ENCODE results near the gene LHFPL5. TPM values are rescaled to one million over a fixed set of nuclear protein-coding genes. Genes with fewer than 3 reads are reported as not detected.

The LHFPL5 gene
- total RNA-seq, 1 donor from 2014 or later: not detected

DNA sequence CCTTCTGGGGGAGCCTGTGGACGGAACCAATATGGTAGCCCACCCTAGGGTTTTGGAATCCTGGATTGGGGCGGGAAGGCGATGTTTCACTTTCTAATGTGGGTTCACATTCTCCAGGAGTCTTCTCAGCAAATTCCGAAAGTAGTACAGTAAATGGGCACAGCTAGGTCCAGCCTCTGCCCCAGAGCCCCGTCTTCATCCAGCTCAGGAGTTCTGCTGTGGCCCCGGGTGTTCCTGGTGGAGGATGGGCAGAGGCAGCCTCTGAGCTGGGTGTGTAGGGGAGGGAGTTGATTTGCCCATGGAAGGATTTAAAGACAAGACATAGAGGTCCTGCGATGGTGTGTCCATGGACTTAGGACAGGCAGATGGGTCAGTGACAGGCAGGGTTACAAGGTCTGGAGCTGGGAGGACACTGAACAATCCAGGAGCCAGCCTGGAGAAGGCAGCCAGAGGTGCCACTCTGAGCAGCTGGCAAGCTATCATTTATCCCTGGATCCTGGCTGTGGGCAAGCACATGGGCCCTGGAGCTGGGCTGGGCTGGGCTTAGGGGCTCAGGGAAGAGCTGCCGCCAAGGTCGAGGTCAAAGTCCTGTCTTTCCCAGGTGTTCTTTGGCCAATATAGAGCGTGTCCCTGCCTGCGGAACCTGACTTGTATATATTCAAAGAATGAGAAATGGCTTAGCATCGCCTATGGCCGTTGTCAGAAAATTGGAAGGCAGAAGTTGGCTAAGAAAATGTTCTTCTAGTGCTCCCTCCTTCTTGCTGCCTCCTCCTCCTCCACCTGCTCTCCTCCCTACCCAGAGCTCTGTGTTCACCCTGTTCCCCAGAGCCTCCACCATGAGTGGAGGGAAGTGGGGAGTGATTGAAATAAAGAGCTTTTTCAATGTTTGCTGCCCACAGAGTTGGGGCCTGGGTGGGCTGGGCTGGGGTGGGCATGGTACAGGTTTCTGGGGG, 17.6 kb upstream of the LHFPL5 start:
- intact Hi-C loops (cut with micrococcal nuclease): no loop called here
- no peak for ATAC-seq
- no peak for DNase-seq

DNA sequence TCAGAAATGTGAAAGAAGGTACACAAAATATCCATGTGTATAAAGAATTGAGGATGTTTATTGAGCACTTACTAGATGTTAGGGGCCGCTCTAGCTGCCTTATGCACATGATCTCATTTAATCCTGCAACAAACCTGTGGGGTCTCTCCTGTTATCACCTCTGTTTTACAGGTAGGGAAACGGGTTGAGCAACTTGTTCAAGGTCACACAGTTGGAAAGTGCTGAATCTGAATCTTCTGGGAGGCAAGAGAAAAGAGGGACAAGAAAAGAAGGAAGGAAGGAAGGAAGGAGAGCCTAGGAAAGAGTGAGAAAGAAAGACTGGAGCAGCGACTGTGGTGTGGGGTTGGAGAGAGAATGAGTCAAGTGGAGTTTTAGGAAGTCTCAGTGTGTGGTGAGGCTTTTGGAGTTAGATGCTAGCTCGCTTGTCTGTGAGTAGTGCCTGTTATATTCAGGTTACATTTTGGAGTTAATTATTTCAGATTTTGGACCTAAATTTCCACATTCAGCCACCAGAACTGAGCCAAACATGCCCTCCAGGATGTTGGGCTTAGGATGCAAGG, 16.6 kb upstream of the LHFPL5 start:
- ATAC-seq (no peak), DNase-seq (no peak)
- intact Hi-C loops (cut with micrococcal nuclease): no loop called here

DNA sequence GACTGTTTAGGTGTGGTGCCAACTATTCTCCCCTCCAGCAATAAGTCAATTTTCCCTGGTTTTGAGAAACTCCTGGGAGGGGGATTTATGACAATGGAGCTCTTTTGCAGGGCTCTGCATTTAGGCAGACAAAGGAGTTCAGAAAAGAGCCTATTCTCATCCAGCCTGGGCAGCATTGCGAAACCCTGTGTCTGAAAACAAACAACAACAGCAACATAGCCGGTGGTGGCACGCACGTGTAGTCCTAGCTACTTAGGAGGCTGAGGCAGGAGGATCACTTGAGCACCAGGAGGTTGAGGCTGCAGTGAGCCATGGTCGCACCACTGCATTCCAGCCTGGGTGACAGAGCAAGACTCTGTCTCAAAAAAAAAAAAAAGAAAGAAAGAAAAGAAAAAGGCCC, 14.5 kb upstream of the LHFPL5 start:
- no peak for DNase-seq
- no peak for ATAC-seq
- intact Hi-C loops (cut with micrococcal nuclease): no loop called here

DNA sequence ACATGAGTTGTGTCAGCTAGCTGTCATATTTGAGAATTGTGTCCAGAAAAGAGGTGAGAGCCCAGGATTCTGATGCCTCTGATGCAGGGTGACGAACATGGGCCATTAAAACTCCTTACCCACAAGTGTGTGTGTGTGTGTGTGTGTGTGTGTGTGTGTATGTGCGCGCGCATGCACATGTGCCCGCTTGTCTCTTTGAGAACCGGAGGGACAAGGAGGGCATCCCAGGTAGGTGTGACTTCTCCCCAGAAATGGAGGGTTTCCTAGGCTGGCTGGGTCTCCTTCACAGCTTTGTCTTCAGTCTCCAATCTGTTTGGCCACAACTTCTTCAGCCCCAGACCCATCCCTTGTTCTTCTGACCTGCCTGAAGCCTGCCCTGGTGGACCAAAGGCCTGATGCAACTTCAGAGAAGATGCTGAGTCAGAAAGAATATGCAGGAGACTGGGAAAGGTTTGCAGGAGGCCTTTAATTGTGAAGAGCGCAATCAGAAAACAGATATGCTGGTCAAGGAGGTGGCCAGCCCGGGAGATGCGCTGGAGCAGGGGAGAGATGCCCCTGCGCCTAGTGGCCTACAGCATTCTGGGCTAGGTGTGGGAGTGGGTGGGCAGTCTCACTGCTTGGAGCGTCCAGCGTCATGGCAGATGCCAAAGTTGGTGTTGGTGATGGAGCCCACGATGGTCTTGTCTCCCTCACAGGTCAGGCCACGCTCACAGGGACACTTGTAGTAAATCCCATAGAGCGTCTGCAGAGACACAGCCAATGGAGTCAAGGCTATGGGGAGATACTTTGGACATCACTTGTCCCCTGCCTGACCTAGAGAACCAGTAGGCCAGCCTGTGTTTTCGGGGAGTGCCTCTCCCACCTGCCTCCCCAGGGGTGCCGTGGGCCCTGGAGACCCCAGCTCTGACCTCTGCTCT, 10.4 kb upstream of the LHFPL5 start:
- DNase-seq (no peak), ATAC-seq (no peak)
- intact Hi-C loops (cut with micrococcal nuclease): no loop called here

DNA sequence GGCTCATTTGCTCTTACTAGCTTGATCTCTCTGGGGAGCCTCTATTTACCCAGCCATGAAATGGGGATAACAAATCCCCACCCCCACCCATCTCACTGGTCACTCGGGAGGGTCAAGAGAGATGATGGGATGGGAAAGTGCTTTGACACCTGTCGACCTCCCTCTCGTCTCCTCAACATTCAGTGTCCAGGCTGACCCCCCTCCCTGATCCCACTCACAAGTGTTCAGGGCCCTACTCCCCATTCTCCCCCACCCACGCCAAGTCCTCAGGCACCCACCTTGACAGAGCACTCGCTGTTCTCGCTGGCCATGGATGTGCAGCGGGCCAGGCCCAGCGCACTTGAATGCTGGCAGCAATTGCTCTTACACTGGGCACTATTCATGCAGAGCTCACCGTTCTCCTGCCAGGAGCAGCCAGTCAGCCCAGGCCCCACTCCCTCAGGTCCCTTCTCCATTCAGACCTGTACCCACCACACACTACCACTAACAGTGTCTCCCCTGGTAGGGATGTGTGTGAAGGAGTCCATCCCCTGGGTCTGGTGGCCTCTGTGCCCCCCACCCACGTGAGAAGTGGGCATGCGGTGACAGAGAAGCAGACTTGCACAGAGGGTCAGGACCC, 9.6 kb upstream of the LHFPL5 start:
- intact Hi-C loops (cut with micrococcal nuclease): no loop called here
- DNase-seq: no peak
- no peak for ATAC-seq

DNA sequence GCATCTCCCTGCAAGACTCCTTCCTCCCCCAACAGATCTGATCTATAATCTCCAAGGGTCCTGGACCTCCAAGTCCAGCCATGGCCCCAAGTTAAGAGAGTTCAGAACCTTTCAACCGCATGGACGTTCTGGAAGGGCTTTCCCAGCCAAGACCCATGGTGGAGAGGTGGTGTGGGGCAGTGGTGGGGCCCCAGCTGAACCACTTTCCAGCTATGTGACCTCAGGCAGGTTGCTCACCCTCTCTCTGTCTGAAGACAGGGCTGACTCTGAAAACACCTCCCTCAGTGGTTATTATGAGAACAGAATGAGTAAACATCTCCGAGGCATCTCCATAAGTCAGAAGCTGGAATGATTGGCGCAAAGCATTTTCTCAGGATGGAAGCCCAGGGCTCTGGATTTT, 8.9 kb upstream of the LHFPL5 start:
- ATAC-seq (no peak), DNase-seq (no peak)
- intact Hi-C loops (cut with micrococcal nuclease): no loop called here

DNA sequence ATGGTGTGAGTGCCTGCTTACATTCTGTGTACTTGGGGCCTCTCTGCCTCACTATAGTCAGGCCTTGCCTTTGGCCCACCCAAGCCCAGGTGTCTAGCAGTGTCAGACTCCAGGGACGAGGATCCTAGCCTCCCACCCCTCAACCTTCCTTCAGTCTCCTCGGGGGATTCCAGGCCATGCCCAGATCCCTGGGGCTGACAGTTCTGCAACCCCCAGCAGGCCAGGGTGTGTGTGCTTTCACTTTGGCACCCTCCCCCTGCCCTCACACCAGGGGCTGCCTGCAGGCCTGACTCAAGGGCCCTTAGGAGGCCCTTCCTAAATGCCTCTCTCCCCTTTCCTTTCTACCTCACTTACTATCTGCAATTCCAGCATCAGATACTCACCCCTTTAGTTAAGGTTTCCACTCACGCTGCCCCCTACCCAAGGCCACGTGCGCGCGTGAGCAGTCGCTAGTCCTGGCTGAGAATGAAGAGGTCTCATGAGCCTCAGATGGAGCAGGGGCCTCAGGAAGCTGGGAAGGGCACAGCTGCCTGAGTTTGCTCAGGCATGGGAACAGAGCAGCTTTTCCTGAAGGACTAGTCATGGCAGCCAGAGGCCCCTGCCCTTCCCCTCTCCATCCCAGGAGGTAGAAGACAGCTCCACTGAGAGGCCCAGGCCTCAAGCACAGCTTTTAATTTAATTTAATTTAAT, 7.2 kb upstream of the LHFPL5 start:
- intact Hi-C loops (cut with micrococcal nuclease): no loop called here
- ATAC-seq (peak; percentile 31), DNase-seq (no peak)

DNA sequence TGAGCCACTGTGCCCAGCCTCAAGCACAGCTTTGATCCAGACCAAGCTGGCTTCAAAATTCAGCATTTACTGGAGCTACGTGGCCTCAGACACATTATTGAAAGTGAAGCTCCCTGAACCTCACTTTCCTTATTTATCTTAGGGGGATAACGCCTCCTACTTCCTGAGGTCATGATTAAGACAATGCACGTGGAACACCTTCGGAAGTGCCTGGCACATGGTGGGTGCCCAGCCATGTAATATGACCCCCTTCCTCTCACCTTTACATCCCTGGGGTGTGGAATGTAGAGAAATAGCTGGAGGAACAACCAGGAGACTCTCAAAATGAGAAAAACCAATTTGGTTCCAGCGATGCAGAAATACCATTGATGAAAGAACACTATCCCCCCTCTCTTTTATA, 6.4 kb upstream of the LHFPL5 start:
- intact Hi-C loops (cut with micrococcal nuclease): no loop called here
- no peak for DNase-seq
- no peak for ATAC-seq

DNA sequence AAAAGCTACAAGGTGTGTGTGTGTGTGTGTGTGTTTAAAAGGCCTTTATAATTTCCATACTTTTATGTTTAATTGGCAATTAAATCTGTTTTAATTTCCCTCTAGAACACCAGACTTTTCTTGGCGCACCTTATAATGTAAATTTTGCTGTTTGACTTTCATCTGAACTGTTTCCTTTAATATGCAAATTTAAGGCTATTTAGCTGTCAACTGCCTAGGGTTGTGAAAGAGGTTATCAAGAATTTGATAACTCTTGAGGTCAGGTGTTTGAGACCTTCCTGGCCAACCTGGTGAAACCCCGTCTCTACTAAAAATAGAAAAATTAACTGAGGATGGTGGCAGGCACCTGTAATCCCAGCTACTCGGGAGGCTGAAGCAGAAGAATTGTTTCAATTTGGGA, 4.0 kb upstream of the LHFPL5 start:
- no peak for ATAC-seq
- DNase-seq: no peak
- intact Hi-C loops (cut with micrococcal nuclease): no loop called here

DNA sequence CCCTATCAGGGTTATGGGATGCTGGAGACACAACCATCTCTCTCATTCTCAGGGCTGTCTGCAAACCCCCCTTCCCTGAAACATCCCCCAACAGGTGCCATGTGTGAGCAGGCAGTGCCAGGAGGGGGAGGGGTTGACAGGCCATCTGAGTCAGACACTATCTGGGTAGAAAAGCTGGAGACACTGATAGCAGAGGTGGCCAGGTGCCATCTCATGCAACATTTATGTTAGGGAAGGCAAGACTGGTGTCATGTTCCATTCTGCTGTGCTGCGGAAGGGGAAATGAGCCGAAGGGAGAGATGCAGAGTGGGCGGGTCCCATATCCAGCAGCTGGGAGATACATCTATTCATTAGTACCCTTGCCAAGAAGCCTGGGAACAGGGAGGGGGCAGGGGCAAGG, 3.5 kb downstream of the LHFPL5 start:
- ATAC-seq (no peak), DNase-seq (no peak)
- intact Hi-C loops (cut with micrococcal nuclease): no loop called here

DNA sequence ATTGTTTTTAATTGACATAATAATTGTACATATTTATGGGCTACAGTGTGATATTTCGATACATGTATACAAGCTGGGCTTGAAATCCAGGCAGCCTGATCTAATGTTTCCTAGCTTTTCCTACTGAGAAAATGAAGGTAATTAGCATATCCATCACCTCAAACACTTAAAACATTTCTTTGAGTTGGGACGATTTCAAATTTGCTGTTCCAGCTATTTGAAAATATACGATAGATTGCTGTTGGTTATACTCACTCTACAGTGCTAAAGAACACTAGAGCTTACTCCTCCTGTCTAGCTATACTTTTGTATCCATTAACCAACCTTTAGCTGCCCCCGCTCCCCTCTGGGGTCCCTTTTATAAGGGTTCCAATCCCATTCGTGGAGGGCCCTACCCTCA, 4.7 kb downstream of the LHFPL5 start:
- DNase-seq: no peak
- intact Hi-C loops (cut with micrococcal nuclease): no loop called here
- ATAC-seq: no peak

DNA sequence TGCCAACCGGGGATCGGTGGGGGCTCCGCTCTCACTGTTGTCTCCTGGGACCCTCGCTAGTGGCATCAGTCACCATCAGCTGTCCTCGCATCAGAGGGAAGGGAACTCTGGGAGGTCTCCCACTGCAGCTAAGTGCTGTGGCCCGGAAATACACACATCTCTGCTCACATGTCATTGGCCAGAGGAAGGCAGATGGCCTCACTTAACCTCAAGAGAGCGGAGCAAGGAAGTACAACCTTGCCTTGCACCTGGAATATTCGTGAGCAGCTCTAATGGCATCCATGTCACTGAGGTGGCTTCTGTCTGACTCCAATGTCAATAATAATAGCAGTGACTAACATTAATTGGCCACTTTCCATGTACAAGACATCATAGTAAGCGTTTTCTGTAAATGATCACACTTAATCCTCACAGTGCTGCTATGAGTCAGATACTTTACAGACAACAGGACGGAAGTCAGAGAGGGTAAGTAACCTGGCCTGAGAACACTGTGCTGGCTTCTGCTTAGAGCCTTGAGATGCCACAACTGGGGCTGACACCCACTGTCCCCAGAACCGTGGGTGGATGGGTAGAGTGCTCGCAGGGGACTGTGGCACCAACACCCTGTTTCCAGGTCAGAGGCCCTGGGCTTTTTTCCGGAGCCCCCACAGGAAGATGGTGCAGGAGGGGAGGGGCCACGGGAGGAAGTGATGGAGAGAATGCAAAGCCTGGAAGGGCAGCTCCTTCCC, 6.0 kb downstream of the LHFPL5 start:
- ATAC-seq (no peak), DNase-seq (no peak)
- intact Hi-C loops (cut with micrococcal nuclease): no loop called here

DNA sequence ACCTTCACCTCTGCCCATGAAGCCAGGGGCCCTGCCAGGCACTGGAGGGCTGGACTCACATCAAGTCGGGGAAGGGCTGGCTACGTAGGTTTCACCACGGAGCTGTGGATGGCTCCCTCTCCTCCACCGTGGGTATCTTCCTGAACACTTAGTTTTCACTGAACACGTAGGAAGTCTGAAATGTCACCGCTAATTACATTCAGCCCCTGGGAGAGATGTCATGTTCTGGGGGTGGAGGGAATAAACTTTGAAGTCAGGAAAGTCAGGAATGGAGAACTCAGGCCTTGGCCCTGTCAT, 6.5 kb downstream of the LHFPL5 start:
- intact Hi-C loops (cut with micrococcal nuclease): no loop called here
- DNase-seq (no peak), ATAC-seq (no peak)

DNA sequence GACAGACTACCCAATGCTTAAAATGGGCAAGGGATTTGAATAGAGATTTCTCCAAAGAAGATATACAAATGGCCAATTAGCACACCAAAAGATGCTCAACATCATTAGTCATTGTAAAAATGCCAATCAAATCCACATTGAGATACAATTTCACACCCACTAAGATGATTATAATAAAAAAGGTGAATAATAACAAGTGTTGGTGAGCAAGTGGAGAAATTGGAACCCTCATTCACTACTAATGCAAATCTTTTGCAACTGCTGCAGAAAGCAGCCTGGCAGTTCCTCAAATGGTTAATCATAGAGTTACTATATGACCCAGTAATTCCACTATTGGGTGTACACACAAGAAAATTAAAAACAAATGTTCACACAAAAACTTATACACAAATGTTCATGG, 12.4 kb downstream of the LHFPL5 start:
- intact Hi-C loops (cut with micrococcal nuclease): no loop called here
- no peak for ATAC-seq
- DNase-seq: no peak

DNA sequence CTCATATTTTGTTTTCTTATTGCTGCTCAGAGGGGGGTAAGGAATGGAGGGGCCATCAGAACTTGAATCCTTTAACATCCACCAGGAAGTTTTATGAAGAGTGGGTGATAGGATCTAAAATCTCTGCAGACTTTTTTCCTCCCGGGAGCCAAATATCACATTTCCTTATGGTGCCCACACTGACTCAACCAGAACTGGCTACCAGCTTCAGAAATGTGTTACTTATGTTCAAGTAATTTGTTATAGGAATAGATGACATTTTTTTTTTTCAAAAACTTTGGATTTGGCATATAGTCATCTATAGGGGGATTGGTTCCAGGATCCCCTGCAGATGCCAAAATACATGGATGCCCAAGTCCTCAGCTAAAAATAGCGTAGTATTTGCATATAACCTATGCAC, 18.4 kb downstream of the LHFPL5 start:
- ATAC-seq (no peak), DNase-seq (no peak)
- intact Hi-C loops (cut with micrococcal nuclease): no loop called here

DNA sequence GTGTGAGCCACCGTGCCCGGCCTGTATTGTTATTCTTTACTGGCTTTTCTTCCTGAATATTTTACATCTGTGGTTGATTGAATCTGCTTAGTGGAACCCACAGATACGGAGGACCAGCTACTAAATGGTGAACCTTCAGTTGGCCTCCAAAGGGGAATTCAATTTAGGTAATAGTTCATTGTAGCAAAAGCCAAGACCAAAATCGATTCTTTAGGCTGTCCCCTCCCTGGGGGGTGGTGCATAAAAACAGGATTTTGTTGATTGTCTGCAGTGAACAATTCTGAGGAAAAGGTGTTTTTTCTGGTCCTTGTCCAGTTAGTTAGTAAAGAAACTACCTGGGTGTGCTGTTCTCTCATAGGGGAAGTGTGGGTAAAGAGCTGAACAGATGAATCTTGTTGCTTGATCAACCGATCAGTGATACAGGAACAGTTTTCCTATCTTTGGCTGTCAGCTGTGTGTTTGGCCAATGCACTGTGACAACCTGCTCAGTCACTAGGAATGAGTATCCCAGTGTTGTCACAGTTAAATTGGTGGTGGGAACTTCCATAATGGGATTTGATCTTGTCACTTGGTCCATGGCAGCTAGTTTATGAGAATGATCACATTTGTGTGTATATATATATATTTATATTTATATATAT, 19.5 kb downstream of the LHFPL5 start:
- intact Hi-C loops (cut with micrococcal nuclease): no loop called here
- ATAC-seq: no peak
- no peak for DNase-seq

DNA sequence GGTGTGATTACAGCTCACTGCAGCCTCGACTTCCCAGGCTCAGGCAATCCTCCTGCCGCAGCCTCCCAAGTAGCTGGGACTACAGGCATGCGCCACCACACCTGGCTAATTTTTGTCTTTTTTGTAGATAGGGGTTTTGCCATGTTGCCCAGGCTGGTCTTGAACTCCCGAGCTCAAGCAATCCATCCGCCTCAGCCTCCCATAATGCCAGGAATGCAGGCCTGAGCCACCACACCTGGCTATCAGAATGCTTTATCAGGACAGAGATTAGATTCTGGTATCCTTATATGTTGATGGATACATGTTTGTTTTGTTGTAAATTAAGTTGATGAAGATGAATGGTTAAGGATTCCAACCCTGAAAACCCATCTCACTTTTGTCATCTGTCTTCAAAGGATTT, 24.2 kb downstream of the LHFPL5 start:
- intact Hi-C loops (cut with micrococcal nuclease): no loop called here
- ATAC-seq (no peak), DNase-seq (no peak)

Data from left ventricle myocardium superior (tissue), 1 donor.